Osteocyte (in vitro differentiated cells): ENCODE measurements around the gene CDH23. TPM values are rescaled to one million over a fixed set of nuclear protein-coding genes. Genes with fewer than 3 reads are reported as not detected.

ENCODE experiments used
- DNase-seq: peaks from one replicate; pipeline ENCODE4 v3.0.0; 2021; ENCODE audit warnings: mixed read lengths; ENCODE audit not compliant: unreplicated experiment; ENCODE audit errors: extremely low spot score
- H3K27ac Mint-ChIP-seq: one replicate; pipeline ENCODE4 v1.8.0; 2021; ENCODE audit warnings: mild to moderate bottlenecking, mixed read lengths; ENCODE audit not compliant: unreplicated experiment
- H3K27me3 Mint-ChIP-seq: one replicate; pipeline ENCODE4 v1.8.0; 2021; ENCODE audit warnings: mixed read lengths; ENCODE audit not compliant: unreplicated experiment
- H3K36me3 Mint-ChIP-seq: one replicate; pipeline ENCODE4 v1.8.0; 2021; ENCODE audit warnings: mixed read lengths; ENCODE audit not compliant: unreplicated experiment
- H3K4me1 Mint-ChIP-seq: one replicate; pipeline ENCODE4 v1.8.0; 2021; ENCODE audit warnings: mixed read lengths; ENCODE audit not compliant: unreplicated experiment
- H3K4me3 Mint-ChIP-seq: one replicate; pipeline ENCODE4 v1.8.0; 2021; ENCODE audit warnings: mild to moderate bottlenecking, moderate library complexity, mixed read lengths; ENCODE audit not compliant: unreplicated experiment
- H3K9me3 Mint-ChIP-seq: one replicate; pipeline ENCODE4 v1.8.0; 2021; ENCODE audit warnings: mixed read lengths; ENCODE audit not compliant: unreplicated experiment
- CTCF ChIP-seq: fragments of 200-600 bp; sonication (generic); IDR thresholded peaks from 2 replicates; pipeline ENCODE4 v1.5.0; 2021; ENCODE audit warnings: antibody characterized with exemption, mild to moderate bottlenecking, moderate library complexity
- total RNA-seq: library from RNA; stranded (reverse); gene quantifications from 2 replicates; pipeline ENCODE4 v1.2.1, GENCODE V29; 2021

The CDH23 gene
- total RNA-seq, 1 donor from 2014 or later: not detected

GRCh38 chr10:71694039-71694501 is 297.4 kb downstream of the CDH23 start:
- Mint-ChIP-seq H3K4me3 (no peak overlapping the region), H3K9me3 (no peaks in the 10 kb centered on the region), H3K27ac (no peak overlapping the region), H3K4me1 (peaks cover 5% of the 10 kb centered on the region), H3K27me3 (peaks cover 18% of the 10 kb centered on the region), H3K36me3 (no peaks in the 10 kb centered on the region)
- no peak for TF ChIP-seq CTCF
- DNase-seq: no peak

DNA sequence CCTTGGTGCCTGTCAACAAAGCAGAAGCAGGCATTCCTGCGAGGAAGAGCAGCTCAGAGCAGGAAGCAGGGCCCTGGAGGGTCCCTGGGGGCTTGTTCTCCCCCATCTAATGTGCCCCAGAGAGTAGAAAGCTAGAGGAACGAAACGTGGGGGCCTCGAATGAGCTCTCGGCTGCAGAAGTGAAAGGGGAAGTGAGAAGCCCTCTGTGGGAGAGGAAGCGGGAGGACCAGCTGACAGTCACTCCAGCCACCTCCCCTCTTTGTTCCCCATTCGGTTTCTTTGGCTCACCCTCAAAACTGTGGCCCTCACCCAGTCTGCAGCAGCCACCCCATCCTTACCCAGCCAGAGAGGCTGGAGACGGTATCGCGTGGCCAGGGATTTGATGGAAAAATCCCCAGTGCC is 297.8 kb downstream of the CDH23 start:
- no peak overlapping the region for H3K27ac Mint-ChIP-seq
- H3K9me3 Mint-ChIP-seq: no peaks in the 10 kb centered on the region
- H3K27me3 Mint-ChIP-seq: peaks cover 23% of the 10 kb centered on the region
- no peak for DNase-seq
- H3K4me3 Mint-ChIP-seq: no peak overlapping the region
- no peaks in the 10 kb centered on the region for H3K36me3 Mint-ChIP-seq
- peaks cover 5% of the 10 kb centered on the region for H3K4me1 Mint-ChIP-seq
- no peak for TF ChIP-seq CTCF

- DNase-seq: no peak
- H3K4me3 Mint-ChIP-seq: no peak overlapping the region
- peaks cover 26% of the 10 kb centered on the region for H3K27me3 Mint-ChIP-seq
- H3K36me3 Mint-ChIP-seq: no peaks in the 10 kb centered on the region
- H3K9me3 Mint-ChIP-seq: no peaks in the 10 kb centered on the region
- H3K4me1 Mint-ChIP-seq: peaks cover 5% of the 10 kb centered on the region
- H3K27ac Mint-ChIP-seq: no peak overlapping the region
- TF ChIP-seq CTCF: no peak
Observed at GRCh38 chr10:71695502-71696476, 299.1 kb downstream of the CDH23 start.

- Mint-ChIP-seq H3K27ac (no peak overlapping the region), H3K9me3 (no peaks in the 10 kb centered on the region), H3K4me3 (no peak overlapping the region), H3K27me3 (peaks cover 26% of the 10 kb centered on the region), H3K36me3 (no peaks in the 10 kb centered on the region), H3K4me1 (peaks cover 5% of the 10 kb centered on the region)
- no peak for DNase-seq
- TF ChIP-seq CTCF: peak; percentile 77
Observed at GRCh38 chr10:71696628-71697326, 300.1 kb downstream of the CDH23 start.
